WERI-Rb-1 (cell line): ENCODE data around the gene CHD6.

Source experiments
- DNase-seq: peaks from one replicate; pipeline ENCODE4 v3.0.0-alpha.2; 2020
- H3K27ac ChIP-seq: fragments of 250-450 bp; sonication (Bioruptor Pico); 2 replicates; pipeline ENCODE4 v1.5.1; 2020; ENCODE audit warnings: mild to moderate bottlenecking, moderate library complexity
- H3K27me3 ChIP-seq: fragments of 250-450 bp; sonication (Bioruptor Pico); 2 replicates; pipeline ENCODE4 v1.5.1; 2021; ENCODE audit warnings: mild to moderate bottlenecking, low read depth, moderate library complexity; ENCODE audit not compliant: insufficient read depth, severe bottlenecking
- H3K36me3 ChIP-seq: fragments of 250-450 bp; sonication (Bioruptor Pico); 2 replicates; pipeline ENCODE4 v1.5.1; 2020; ENCODE audit warnings: mild to moderate bottlenecking, moderate library complexity
- H3K4me3 ChIP-seq: 2 replicates; pipeline ENCODE4 v1.5.1; 2011; ENCODE audit warnings: low read depth, mild to moderate bottlenecking, control low read depth, low read length
- H3K9me3 ChIP-seq: fragments of 250-450 bp; sonication (Bioruptor Pico); 2 replicates; pipeline ENCODE4 v1.5.1; 2021; ENCODE audit warnings: mild to moderate bottlenecking, moderate library complexity; ENCODE audit not compliant: severe bottlenecking
- CTCF ChIP-seq: IDR thresholded peaks from 2 replicates; pipeline ENCODE4 v1.5.1; 2011; ENCODE audit warnings: low read depth, mild to moderate bottlenecking, control low read depth, inconsistent platforms, low read length

The CHD6 gene

GRCh38 chr20:41425180-41425884, 192.8 kb downstream of the CHD6 start:
- Histone ChIP-seq H3K4me3 (no peak overlapping the region), H3K36me3 (peaks cover 55% of the 10 kb centered on the region), H3K27ac (no peak overlapping the region), H3K9me3 (no peaks in the 10 kb centered on the region), H3K27me3 (no peaks in the 10 kb centered on the region)
- TF ChIP-seq CTCF = no peak
- no peak for DNase-seq

- Histone ChIP-seq H3K27me3 (no peaks in the 10 kb centered on the region), H3K36me3 (peaks cover 63% of the 10 kb centered on the region), H3K9me3 (no peaks in the 10 kb centered on the region), H3K27ac (no peak overlapping the region), H3K4me3 (no peak overlapping the region)
- no peak for TF ChIP-seq CTCF
- no peak for DNase-seq
Observed at GRCh38 chr20:41424546-41424945, 193.6 kb downstream of the CHD6 start.

DNA sequence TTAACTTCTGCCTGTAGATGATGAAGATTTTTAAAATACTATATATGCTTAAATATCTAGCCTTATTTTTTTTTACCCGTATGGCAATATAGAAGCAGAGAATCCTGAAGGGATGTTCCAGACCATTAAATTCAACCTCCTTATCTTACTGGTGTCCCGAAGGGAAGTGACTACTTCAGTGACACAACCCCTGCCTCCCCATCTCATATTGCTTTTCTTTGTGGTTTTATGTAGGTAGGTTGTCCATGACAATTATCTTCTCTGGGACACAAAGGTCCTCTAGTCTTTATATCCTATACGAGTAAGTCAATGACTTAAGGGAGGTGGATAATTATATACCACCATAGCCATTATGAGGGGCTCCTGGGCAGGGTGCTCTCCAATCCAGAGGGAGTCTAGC, 194.2 kb downstream of the CHD6 start:
- no peaks in the 10 kb centered on the region for H3K27me3 ChIP-seq
- no peak for TF ChIP-seq CTCF
- no peaks in the 10 kb centered on the region for H3K9me3 ChIP-seq
- no peak for DNase-seq
- H3K36me3 ChIP-seq = peaks cover 64% of the 10 kb centered on the region
- no peak overlapping the region for H3K27ac ChIP-seq
- H3K4me3 ChIP-seq = no peak overlapping the region

DNA sequence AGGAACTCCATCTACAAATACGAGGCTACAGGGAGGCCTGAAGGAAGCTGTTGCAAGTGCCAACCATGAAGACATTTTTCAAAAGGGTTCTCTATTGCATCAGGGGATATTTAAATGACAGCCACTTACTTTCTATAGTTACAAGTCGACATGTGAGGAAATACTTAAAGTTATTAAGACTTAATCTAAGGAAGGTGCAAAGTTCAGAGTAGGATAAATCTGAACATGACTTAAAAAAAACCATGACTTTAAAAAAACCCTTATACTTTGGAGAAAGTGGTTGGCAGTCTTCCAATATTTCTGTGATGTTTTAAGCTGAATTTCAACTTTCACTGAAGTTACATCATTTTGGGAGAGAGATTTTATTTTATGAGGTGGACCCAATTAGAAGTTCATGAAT, 195.2 kb downstream of the CHD6 start:
- no peak for DNase-seq
- Histone ChIP-seq H3K36me3 (peaks cover 65% of the 10 kb centered on the region), H3K27ac (no peak overlapping the region), H3K9me3 (no peaks in the 10 kb centered on the region), H3K27me3 (no peaks in the 10 kb centered on the region), H3K4me3 (no peak overlapping the region)
- TF ChIP-seq CTCF = no peak

GRCh38 chr20:41418739-41419293, 199.4 kb downstream of the CHD6 start:
- DNase-seq = no peak
- no peaks in the 10 kb centered on the region for H3K27me3 ChIP-seq
- no peaks in the 10 kb centered on the region for H3K9me3 ChIP-seq
- no peak overlapping the region for H3K4me3 ChIP-seq
- peaks cover 90% of the 10 kb centered on the region for H3K36me3 ChIP-seq
- H3K27ac ChIP-seq = no peak overlapping the region
- TF ChIP-seq CTCF = no peak

DNA sequence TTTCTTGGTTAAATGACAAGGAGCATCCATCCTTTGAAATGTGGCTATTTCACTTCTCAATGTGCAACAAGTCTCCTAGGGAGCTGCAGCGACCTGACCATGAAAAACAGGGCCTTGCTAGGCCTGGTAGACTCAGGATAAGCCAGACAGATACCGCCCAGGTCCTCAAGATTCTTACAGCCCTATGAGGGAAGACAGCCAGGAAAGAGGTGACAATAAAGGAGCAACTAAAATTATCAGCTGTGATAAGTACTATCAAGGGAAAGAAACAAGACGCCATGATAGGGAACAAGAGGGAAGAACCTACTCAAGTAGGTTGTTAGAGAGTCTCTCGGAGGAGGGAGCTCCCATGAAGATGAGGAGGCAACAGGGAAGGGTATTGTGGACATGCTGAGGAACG, 200.1 kb downstream of the CHD6 start:
- Histone ChIP-seq H3K4me3 (no peak overlapping the region), H3K27me3 (no peaks in the 10 kb centered on the region), H3K27ac (no peak overlapping the region), H3K9me3 (no peaks in the 10 kb centered on the region), H3K36me3 (peaks cover 94% of the 10 kb centered on the region)
- TF ChIP-seq CTCF = no peak
- no peak for DNase-seq
